ENCODE measurements around the gene EXT2.

- TF ChIP-seq JUND (IDR thresholded peaks at IDR 0.05) (no peak), EZH2phosphoT487 (IDR thresholded peaks at IDR 0.05; ENCODE audit: borderline replicate concordance, low read depth) (no peak), ELF1 (IDR thresholded peaks at IDR 0.05) (no peak)
Observed at GRCh38 chr11:44162662-44163061, 67.2 kb downstream of the EXT2 start.
